CD4-positive, alpha-beta T cell (primary cell): Measurements from ENCODE around the gene LRRN4CL. TPM values are rescaled to one million over a fixed set of nuclear protein-coding genes. Genes with fewer than 3 reads are reported as not detected.

Experiments
- ATAC-seq: fragments of 200-7000 bp; cut with Tn5 transposase; one replicate; pipeline ENCODE4 v1.10.0; 2022; ENCODE audit warnings: mild to moderate bottlenecking; ENCODE audit not compliant: poor library complexity
- CTCF ChIA-PET: fragments of 350-600 bp; sonication (Branson Sonifier 250); formaldehyde crosslinking; loops from one replicate; lab custom pipeline; 2021; ENCODE audit warnings: antibody characterized with exemption, inconsistent platforms; lab: Charles Lee
- POLR2A ChIA-PET: fragments of 350-600 bp; sonication (Branson Sonifier 250); formaldehyde crosslinking; loops from one replicate; lab custom pipeline; 2021; ENCODE audit warnings: antibody characterized with exemption, inconsistent platforms; lab: Charles Lee
- DNase-seq, 14 experiments: peaks; one replicate each; pipeline ENCODE4 v3.0.0-alpha.2; 2013 to 2020; ENCODE audit warnings: mixed read lengths in 2 of 14
- H3K27ac ChIP-seq, 2 donors: one replicate each; pipeline versions ENCODE4 v1.5.1 to v1.7.0; 2013; ENCODE audit warnings: low read length in 2 of 2, low read depth in 1 of 2, mild to moderate bottlenecking in 1 of 2
- H3K27me3 ChIP-seq, 2 experiments: 1 replicate in 1 of 2; 2 replicates in 1 of 2; pipeline versions ENCODE4 v1.6.1 to v1.7.0; 2013; ENCODE audit warnings: low read length in 2 of 2, control low read depth in 1 of 2, mild to moderate bottlenecking in 1 of 2, moderate library complexity in 1 of 2; ENCODE audit not compliant: insufficient read depth in 2 of 2, control insufficient read depth in 1 of 2
- H3K36me3 ChIP-seq: one replicate; pipeline ENCODE4 v1.6.1; 2013; ENCODE audit warnings: low read length, control low read depth; ENCODE audit not compliant: insufficient read depth
- H3K4me1 ChIP-seq: one replicate; pipeline ENCODE4 v1.6.1; 2013; ENCODE audit warnings: low read length, control low read depth; ENCODE audit not compliant: insufficient read depth
- H3K4me3 ChIP-seq: one replicate; pipeline ENCODE4 v1.5.1; 2013; ENCODE audit warnings: mild to moderate bottlenecking, low read length, moderate library complexity
- H3K9me3 ChIP-seq, 2 experiments: 1 replicate in 1 of 2; 2 replicates in 1 of 2; pipeline versions ENCODE4 v1.6.1 to v1.7.0; 2013; ENCODE audit warnings: low read length in 2 of 2, mild to moderate bottlenecking in 2 of 2, control low read depth in 1 of 2, moderate library complexity in 1 of 2; ENCODE audit not compliant: control insufficient read depth in 1 of 2, insufficient read depth in 1 of 2
- H3K27ac Mint-ChIP-seq: one replicate; pipeline ENCODE4 v1.8.0; 2020; ENCODE audit warnings: mixed read lengths
- H3K27me3 Mint-ChIP-seq: one replicate; pipeline ENCODE4 v1.8.0; 2021; ENCODE audit warnings: mixed read lengths
- H3K36me3 Mint-ChIP-seq: one replicate; pipeline ENCODE4 v1.8.0; 2021; ENCODE audit warnings: low read depth, mixed read lengths
- H3K4me1 Mint-ChIP-seq: one replicate; pipeline ENCODE4 v1.8.0; 2021; ENCODE audit warnings: low read depth, mixed read lengths
- H3K4me3 Mint-ChIP-seq: one replicate; pipeline ENCODE4 v1.8.0; 2020; ENCODE audit warnings: mild to moderate bottlenecking, mixed read lengths
- H3K9me3 Mint-ChIP-seq: one replicate; pipeline ENCODE4 v1.8.0; 2020; ENCODE audit warnings: mixed read lengths
- intact Hi-C, 2 experiments: fragments of 100-400 bp; cut with DNase I in 1 of 2; cut with micrococcal nuclease in 1 of 2; formaldehyde crosslinking; loops; one replicate each; pipeline versions ENCODE4 v1.15.1 to v1.9.0; 2023 to 2025; cut with DNase I, micrococcal nuclease
- total RNA-seq, 174 experiments: library from RNA in 2 of 174; stranded (reverse) in 2 of 174; gene quantifications; one replicate each; pipeline ENCODE4 v1.2.3 and lab custom pipeline; 2021 to 2026
- TF ChIP-seq, protein P1 (sequence below): fragments of 200-600 bp; IDR thresholded peaks from one replicate; pipeline ENCODE4 v1.8.0; 2022; ENCODE audit warnings: antibody characterized with exemption, mild to moderate bottlenecking

Gene LRRN4CL
- total RNA-seq, 2 experiments from 2014 or later, result not detected

GRCh38 chr11:62708793-62709192 is 19.5 kb upstream of the LRRN4CL start:
- Histone ChIP-seq H3K36me3 (peaks cover 30% of the 10 kb centered on the region), H3K4me1 (peaks cover 57% of the 10 kb centered on the region), H3K9me3 (no peaks in the 10 kb centered on the region), H3K27ac (peak overlapping the region; percentile 85 to 94), H3K27me3 (no peaks in the 10 kb centered on the region), H3K4me3 (peak overlapping the region; percentile 85)
- H3K36me3 Mint-ChIP-seq, result peaks cover 46% of the 10 kb centered on the region
- TF ChIP-seq, protein P1, sequence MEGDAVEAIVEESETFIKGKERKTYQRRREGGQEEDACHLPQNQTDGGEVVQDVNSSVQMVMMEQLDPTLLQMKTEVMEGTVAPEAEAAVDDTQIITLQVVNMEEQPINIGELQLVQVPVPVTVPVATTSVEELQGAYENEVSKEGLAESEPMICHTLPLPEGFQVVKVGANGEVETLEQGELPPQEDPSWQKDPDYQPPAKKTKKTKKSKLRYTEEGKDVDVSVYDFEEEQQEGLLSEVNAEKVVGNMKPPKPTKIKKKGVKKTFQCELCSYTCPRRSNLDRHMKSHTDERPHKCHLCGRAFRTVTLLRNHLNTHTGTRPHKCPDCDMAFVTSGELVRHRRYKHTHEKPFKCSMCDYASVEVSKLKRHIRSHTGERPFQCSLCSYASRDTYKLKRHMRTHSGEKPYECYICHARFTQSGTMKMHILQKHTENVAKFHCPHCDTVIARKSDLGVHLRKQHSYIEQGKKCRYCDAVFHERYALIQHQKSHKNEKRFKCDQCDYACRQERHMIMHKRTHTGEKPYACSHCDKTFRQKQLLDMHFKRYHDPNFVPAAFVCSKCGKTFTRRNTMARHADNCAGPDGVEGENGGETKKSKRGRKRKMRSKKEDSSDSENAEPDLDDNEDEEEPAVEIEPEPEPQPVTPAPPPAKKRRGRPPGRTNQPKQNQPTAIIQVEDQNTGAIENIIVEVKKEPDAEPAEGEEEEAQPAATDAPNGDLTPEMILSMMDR, result no peak
- POLR2A ChIA-PET, result interaction anchor here (0.7 to 9.9 kb wide), 33 partner anchors 8 to 398 kb away, joined by 3 to 165 read pairs (median 7); partner anchors contain the start of genes B3GAT3, C11orf98, CSKMT and EEF1G
- peaks cover 57% of the 10 kb centered on the region for H3K4me1 Mint-ChIP-seq
- H3K27ac Mint-ChIP-seq, result peak overlapping the region; percentile 92
- no peaks in the 10 kb centered on the region for H3K27me3 Mint-ChIP-seq
- ATAC-seq (peak; percentile 34), DNase-seq (peak in 12 of 14 experiments; percentile 20 to 75 (median 52))
- H3K4me3 Mint-ChIP-seq, result peak overlapping the region; percentile 88
- intact Hi-C loops, result loop anchor here (1.0 to 5.0 kb wide), 6 partner anchors 19 to 149 kb away; partner anchors contain the start of genes LBHD1 (in 2 of the 2), UQCC3 (in 2 of the 2), GANAB (in 1 of the 2) and HNRNPUL2 (in 1 of the 2)
- no peaks in the 10 kb centered on the region for H3K9me3 Mint-ChIP-seq
- CTCF ChIA-PET, result interaction anchor here (0.7 to 1.5 kb wide), 6 partner anchors 19 to 284 kb away, joined by 3 to 7 read pairs (median 4); partner anchors contain the start of genes SLC3A2, TMEM179B, TTC9C and TUT1

- peaks cover 54% of the 10 kb centered on the region for H3K4me1 ChIP-seq
- H3K27ac ChIP-seq, result peak overlapping the region; percentile 85 to 94
- no peaks in the 10 kb centered on the region for H3K27me3 Mint-ChIP-seq
- intact Hi-C loops, result loop anchor here (2.0 to 5.0 kb wide), 4 partner anchors 36 to 149 kb away; partner anchors contain the start of genes LBHD1 (in 2 of the 2), UQCC3 (in 2 of the 2), GANAB (in 1 of the 2) and TUT1 (in 1 of the 2)
- no peaks in the 10 kb centered on the region for H3K27me3 ChIP-seq
- ATAC-seq (no peak), DNase-seq (peak in 3 of 14 experiments; percentile 8 to 45 (median 19))
- ChIA-PET CTCF (interaction anchor here (1.1 to 1.5 kb wide), 3 partner anchors 28 to 284 kb away, joined by 3 to 7 read pairs (median 6); partner anchors contain the start of gene TMEM179B), POLR2A (interaction anchor here (0.7 to 9.9 kb wide), 26 partner anchors 12 to 173 kb away, joined by 3 to 165 read pairs (median 13); partner anchors contain the start of genes B3GAT3, C11orf98, CSKMT and EEF1G)
- H3K36me3 Mint-ChIP-seq, result peaks cover 42% of the 10 kb centered on the region
- peak overlapping the region; percentile 88 for H3K4me3 Mint-ChIP-seq
- TF ChIP-seq, protein P1, result no peak
- H3K36me3 ChIP-seq, result peaks cover 26% of the 10 kb centered on the region
- peak overlapping the region; percentile 85 for H3K4me3 ChIP-seq
- peak overlapping the region; percentile 92 for H3K27ac Mint-ChIP-seq
- no peaks in the 10 kb centered on the region for H3K9me3 Mint-ChIP-seq
- H3K4me1 Mint-ChIP-seq, result peaks cover 55% of the 10 kb centered on the region
- no peaks in the 10 kb centered on the region for H3K9me3 ChIP-seq
Observed at GRCh38 chr11:62708392-62708791, 19.1 kb upstream of the LRRN4CL start.

- no peaks in the 10 kb centered on the region for H3K9me3 ChIP-seq
- H3K27ac Mint-ChIP-seq, result peak within 1 kb of the TSS; percentile 92
- ChIA-PET POLR2A (interaction anchor here (0.6 to 9.9 kb wide), 13 partner anchors 8 to 174 kb away, joined by 3 to 165 read pairs (median 14); partner anchors contain the start of genes C11orf98, CSKMT, GANAB and HNRNPUL2), CTCF (no interaction called here)
- intact Hi-C loops, result loop anchor here (5.0 kb wide), 3 partner anchors 35 to 150 kb away; partner anchors contain the start of genes LBHD1 (in 2 of the 2), UQCC3 (in 2 of the 2) and TUT1 (in 1 of the 2)
- H3K36me3 Mint-ChIP-seq, result peaks cover 35% of the 10 kb centered on the region
- peak within 1 kb of the TSS; percentile 88 for H3K4me3 Mint-ChIP-seq
- peak within 1 kb of the TSS; percentile 85 to 94 for H3K27ac ChIP-seq
- no peaks in the 10 kb centered on the region for H3K27me3 ChIP-seq
- H3K4me1 Mint-ChIP-seq, result peaks cover 46% of the 10 kb centered on the region
- TF ChIP-seq, protein P1, result no peak
- H3K9me3 Mint-ChIP-seq, result no peaks in the 10 kb centered on the region
- peaks cover 17% of the 10 kb centered on the region for H3K36me3 ChIP-seq
- no peaks in the 10 kb centered on the region for H3K27me3 Mint-ChIP-seq
- DNase-seq, result peak in 1 of 14 experiments; percentile 52
- ATAC-seq, result no peak
- peak within 1 kb of the TSS; percentile 85 for H3K4me3 ChIP-seq
- H3K4me1 ChIP-seq, result peaks cover 51% of the 10 kb centered on the region
Observed at GRCh38 chr11:62707277-62707861, 18.0 kb upstream of the LRRN4CL start, which contains the start of the genes BSCL2 and GNG3. BSCL2 (minus strand) TSS chr11:62707424; CDS start chr11:62707195, 229 bp downstream. GNG3 (plus strand) TSS chr11:62707676; CDS start chr11:62708296, 620 bp downstream.
